Globus pallidus (tissue), 1 donor: ENCODE measurements around the gene SLC17A6.

Experiments used
- DNase-seq: peaks from one replicate; pipeline ENCODE4 v3.0.0-alpha.2; 2015; ENCODE audit warnings: low spot score

Gene SLC17A6

GRCh38 chr11:22389526-22390282 is 51.5 kb downstream of the SLC17A6 start:
- no peak for DNase-seq

GRCh38 chr11:22390283-22390655 is 52.1 kb downstream of the SLC17A6 start:
- no peak for DNase-seq

GRCh38 chr11:22392561-22392960 is 54.4 kb downstream of the SLC17A6 start:
- DNase-seq = no peak

- DNase-seq = no peak
Observed at GRCh38 chr11:22405377-22405776, 67.2 kb downstream of the SLC17A6 start.

- no peak for DNase-seq
Observed at GRCh38 chr11:22407267-22407666, 69.1 kb downstream of the SLC17A6 start.

GRCh38 chr11:22407921-22408320 is 69.7 kb downstream of the SLC17A6 start:
- no peak for DNase-seq

GRCh38 chr11:22415476-22415875 is 77.3 kb downstream of the SLC17A6 start:
- DNase-seq = no peak

GRCh38 chr11:22416462-22416861 is 78.3 kb downstream of the SLC17A6 start:
- no peak for DNase-seq

- DNase-seq = no peak
Observed at GRCh38 chr11:22426915-22427314, 88.7 kb downstream of the SLC17A6 start.
